Hepatocyte (in vitro differentiated cells): Measurements from ENCODE around the gene GPX2. TPM values are rescaled to one million over a fixed set of nuclear protein-coding genes. Genes with fewer than 3 reads are reported as not detected.
A peak's percentile ranks its signal among the peaks of the same experiment; 100 is the strongest.

Experiments
- DNase-seq: peaks from one replicate; pipeline ENCODE4 v3.0.0-alpha.2; 2016; ENCODE audit warnings: low spot score
- H2AFZ ChIP-seq: fragments of 200-600 bp; sonication (generic); 2 replicates; pipeline ENCODE4 v1.6.0; 2016; ENCODE audit warnings: antibody characterized with exemption, mild to moderate bottlenecking
- H3K27ac ChIP-seq: fragments of 200-600 bp; sonication (generic); 2 replicates; pipeline ENCODE4 v1.5.1; 2016; ENCODE audit warnings: mild to moderate bottlenecking
- H3K27me3 ChIP-seq: fragments of 200-600 bp; sonication (generic); 2 replicates; pipeline ENCODE4 v1.6.1; 2016
- H3K36me3 ChIP-seq: fragments of 200-600 bp; sonication (generic); replicated peaks from 2 replicates; pipeline ENCODE4 v1.5.1; 2016; ENCODE audit warnings: low read depth; ENCODE audit not compliant: insufficient read depth
- H3K4me1 ChIP-seq: fragments of 200-600 bp; sonication (generic); 2 replicates; pipeline ENCODE4 v1.5.1; 2016; ENCODE audit warnings: mild to moderate bottlenecking, moderate library complexity; ENCODE audit not compliant: insufficient read depth
- H3K4me2 ChIP-seq: fragments of 200-600 bp; sonication (generic); 2 replicates; pipeline ENCODE4 v1.6.0; 2016
- H3K4me3 ChIP-seq: fragments of 200-600 bp; sonication (generic); 2 replicates; pipeline ENCODE4 v1.5.1; 2016; ENCODE audit warnings: mild to moderate bottlenecking
- H3K79me2 ChIP-seq: fragments of 200-600 bp; sonication (generic); 2 replicates; pipeline ENCODE4 v1.6.0; 2017; ENCODE audit warnings: mild to moderate bottlenecking
- H3K9me2 ChIP-seq: fragments of 200-600 bp; sonication (generic); replicated peaks from 2 replicates; pipeline ENCODE4 v1.6.0; 2017; ENCODE audit warnings: mild to moderate bottlenecking; ENCODE audit not compliant: insufficient read depth
- H3K9me3 ChIP-seq: fragments of 200-600 bp; sonication (generic); 2 replicates; pipeline ENCODE4 v1.5.1; 2016; ENCODE audit warnings: low read depth, mild to moderate bottlenecking
- H4K20me1 ChIP-seq: fragments of 200-600 bp; sonication (generic); 2 replicates; pipeline ENCODE4 v1.6.0; 2016; ENCODE audit warnings: mild to moderate bottlenecking; ENCODE audit not compliant: insufficient read depth, poor library complexity, severe bottlenecking
- CTCF ChIP-seq: fragments of 200-600 bp; sonication (generic); IDR thresholded peaks from 2 replicates; pipeline ENCODE4 v1.5.1; 2016; ENCODE audit warnings: antibody characterized with exemption, mild to moderate bottlenecking; ENCODE audit not compliant: poor library complexity
- EZH2 ChIP-seq: fragments of 200-600 bp; sonication (generic); IDR thresholded peaks from 2 replicates; pipeline ENCODE4 v1.6.1; 2016; ENCODE audit warnings: antibody characterized with exemption, mild to moderate bottlenecking, borderline replicate concordance
- EZH2phosphoT487 ChIP-seq: fragments of 200-600 bp; sonication (generic); IDR thresholded peaks from one replicate; pipeline ENCODE4 v1.6.1; 2018; ENCODE audit warnings: antibody characterized with exemption, mild to moderate bottlenecking, low read depth, moderate library complexity; ENCODE audit not compliant: unreplicated experiment, severe bottlenecking
- WGBS: methylation state at CpG from one replicate; pipeline ENCODE4 v1.1.6; 2016; ENCODE audit warnings: low lambda C conversion rate; ENCODE audit errors: missing lambda C conversion rate; 5-methylcytosine and 5-hydroxymethylcytosine counted together
- polyA plus RNA-seq: library from polyadenylated mRNA; unstranded; fragments of >200 nt; fragmentation: Nextera tagmentation; extraction: Ambion mirVana; gene quantifications from 2 replicates; pipeline ENCODE4 v1.2.1, GENCODE V29; 2016
- total RNA-seq: library from RNA; depleted of rRNA; stranded (reverse); fragments of >200 nt; gene quantifications from 2 replicates; pipeline ENCODE4 v1.2.3, GENCODE V29; 2014

GPX2 gene
- total and polyA plus RNA-seq, 2 experiments from 2014 or later, result 59.8 to 115 TPM

GRCh38 chr14:64955297-64955696, 12.8 kb upstream of the GPX2 start:
- Histone ChIP-seq H3K9me3 (no peaks in the 10 kb centered on the region), H3K4me1 (no peaks in the 10 kb centered on the region), H3K4me3 (no peak overlapping the region), H4K20me1 (no peaks in the 10 kb centered on the region), H3K27me3 (no peaks in the 10 kb centered on the region), H2AFZ (no peak overlapping the region), H3K4me2 (no peak overlapping the region), H3K79me2 (peaks cover 5% of the 10 kb centered on the region), H3K27ac (peak overlapping the region; percentile 16), H3K9me2 (no peaks in the 10 kb centered on the region), H3K36me3 (no peaks in the 10 kb centered on the region)
- peak; percentile 48 for DNase-seq
- WGBS, result 59% methylated on average over 6 of the region's 6 CpGs
- TF ChIP-seq EZH2phosphoT487 (no peak), CTCF (no peak), EZH2 (no peak)

DNA sequence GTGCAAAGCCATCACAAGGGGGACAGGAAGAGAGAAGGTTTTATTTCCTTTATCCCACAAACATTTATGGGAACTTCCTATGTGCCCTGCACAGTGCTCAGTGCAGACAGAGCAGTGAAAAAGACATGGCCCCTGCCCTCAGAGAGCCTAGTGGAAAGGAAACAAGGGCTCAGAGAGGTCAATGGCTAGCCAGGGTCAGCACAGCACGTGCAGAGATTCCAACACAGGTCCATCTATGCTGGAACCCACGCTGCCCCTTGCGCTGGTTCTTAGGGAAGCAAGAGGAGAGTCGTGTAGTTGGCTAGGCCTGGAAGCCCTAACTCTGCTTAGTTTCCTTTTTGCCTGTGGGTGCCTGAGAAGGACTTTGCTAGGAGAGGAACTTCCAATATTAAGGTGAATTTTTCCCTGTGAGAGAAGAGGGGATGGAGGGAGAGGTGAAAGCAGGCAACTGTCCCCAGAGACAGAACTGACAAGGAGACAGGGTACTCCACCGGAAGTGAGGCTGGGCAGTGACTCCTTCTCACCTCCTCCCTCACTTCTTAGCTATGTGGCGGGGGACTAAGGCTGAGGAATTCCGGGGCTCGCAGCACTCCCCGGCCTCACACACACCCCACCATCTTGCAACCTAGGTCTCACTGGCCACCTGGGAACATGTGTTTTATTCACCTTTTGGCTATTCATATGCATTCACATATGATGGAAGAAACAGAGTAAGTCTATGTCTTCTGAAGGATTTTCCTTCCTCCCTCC, 12.1 kb upstream of the GPX2 start:
- Histone ChIP-seq H2AFZ (no peak overlapping the region), H3K4me2 (no peak overlapping the region), H3K4me3 (no peak overlapping the region), H3K79me2 (peaks cover 3% of the 10 kb centered on the region), H4K20me1 (no peaks in the 10 kb centered on the region), H3K36me3 (no peaks in the 10 kb centered on the region), H3K4me1 (no peaks in the 10 kb centered on the region), H3K27me3 (no peaks in the 10 kb centered on the region), H3K9me2 (no peaks in the 10 kb centered on the region), H3K9me3 (no peaks in the 10 kb centered on the region), H3K27ac (peak overlapping the region; percentile 16)
- TF ChIP-seq CTCF (no peak), EZH2 (no peak), EZH2phosphoT487 (no peak)
- WGBS, result 94% methylated on average over 9 of the region's 9 CpGs
- DNase-seq, result no peak

- no peaks in the 10 kb centered on the region for H3K4me1 ChIP-seq
- no peaks in the 10 kb centered on the region for H3K27me3 ChIP-seq
- H3K79me2 ChIP-seq, result no peaks in the 10 kb centered on the region
- no peak overlapping the region for H3K4me2 ChIP-seq
- no peak overlapping the region for H2AFZ ChIP-seq
- no peaks in the 10 kb centered on the region for H4K20me1 ChIP-seq
- no peak for DNase-seq
- no peaks in the 10 kb centered on the region for H3K9me2 ChIP-seq
- H3K36me3 ChIP-seq, result no peaks in the 10 kb centered on the region
- no peak overlapping the region for H3K4me3 ChIP-seq
- TF ChIP-seq EZH2phosphoT487, result no peak
- TF ChIP-seq CTCF, result no peak
- no peak for TF ChIP-seq EZH2
- 100% methylated on average over 6 of the region's 6 CpGs for WGBS
- no peaks in the 10 kb centered on the region for H3K9me3 ChIP-seq
- no peak overlapping the region for H3K27ac ChIP-seq
Observed at GRCh38 chr14:64953661-64954060, 11.1 kb upstream of the GPX2 start.
